Skin epidermis (tissue), 12 donors: ENCODE results near the gene TCEAL3.
"Not testable (repeated sequence)": the region's sequence is repeated elsewhere in the genome, so short reads cannot be mapped to it uniquely, and the experiment has no call there.

Source experiments
- H3K27ac ChIP-seq, 21 experiments: fragments of 200-600 bp; sonication (generic) in 11 of 21; one replicate each; pipeline ENCODE4 v1.5.0; 2020; ENCODE audit warnings: mild to moderate bottlenecking in 3 of 21, inconsistent platforms in 2 of 21, moderate library complexity in 2 of 21
- H3K4me3 ChIP-seq, 7 experiments: fragments of 200-600 bp; sonication (generic) in 2 of 7; one replicate each; pipeline ENCODE4 v1.5.0; 2020; ENCODE audit warnings: inconsistent platforms in 2 of 7, mild to moderate bottlenecking in 2 of 7, moderate library complexity in 1 of 7

Gene TCEAL3, protein sequence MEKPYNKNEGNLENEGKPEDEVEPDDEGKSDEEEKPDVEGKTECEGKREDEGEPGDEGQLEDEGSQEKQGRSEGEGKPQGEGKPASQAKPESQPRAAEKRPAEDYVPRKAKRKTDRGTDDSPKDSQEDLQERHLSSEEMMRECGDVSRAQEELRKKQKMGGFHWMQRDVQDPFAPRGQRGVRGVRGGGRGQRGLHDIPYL

GRCh38 chrX:103607364-103608305, at the start of gene TCEAL3:
TSS of gene TCEAL3 (plus strand) at chrX:103607963. CDS start at chrX:103609065, 1,102 bp downstream.
- Histone ChIP-seq H3K4me3 (peak within 1 kb of the TSS; percentile 43 to 68 (median 59)), H3K27ac (peak within 1 kb of the TSS; percentile 26 to 94 (median 83))

GRCh38 chrX:103560256-103560655, 47.5 kb upstream of the TCEAL3 start:
- no peak overlapping the region for H3K27ac ChIP-seq
- no peak overlapping the region for H3K4me3 ChIP-seq

- Histone ChIP-seq H3K4me3 (no peak overlapping the region), H3K27ac (no peak overlapping the region)
Observed at GRCh38 chrX:103562801-103563200, 45.0 kb upstream of the TCEAL3 start.

DNA sequence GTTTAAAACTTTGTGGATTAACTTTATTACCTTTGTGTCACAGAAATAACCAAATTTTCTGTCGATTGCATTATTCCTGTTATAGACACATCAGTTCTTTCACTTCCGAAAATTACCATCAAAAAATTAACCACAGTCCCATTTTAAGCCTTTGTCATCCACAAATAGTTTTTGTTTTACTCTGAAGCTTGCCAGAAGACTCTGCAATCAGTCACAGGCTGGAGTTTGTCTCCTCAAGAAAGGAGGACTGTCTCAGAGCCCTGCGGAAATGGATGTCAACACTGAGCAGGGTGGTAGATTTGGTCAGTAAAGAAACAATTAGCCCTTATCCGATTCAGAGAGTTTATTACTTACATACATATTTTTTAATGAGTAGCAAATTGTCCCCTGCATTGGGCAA, 42.6 kb upstream of the TCEAL3 start:
- no peak overlapping the region for H3K27ac ChIP-seq
- no peak overlapping the region for H3K4me3 ChIP-seq

DNA sequence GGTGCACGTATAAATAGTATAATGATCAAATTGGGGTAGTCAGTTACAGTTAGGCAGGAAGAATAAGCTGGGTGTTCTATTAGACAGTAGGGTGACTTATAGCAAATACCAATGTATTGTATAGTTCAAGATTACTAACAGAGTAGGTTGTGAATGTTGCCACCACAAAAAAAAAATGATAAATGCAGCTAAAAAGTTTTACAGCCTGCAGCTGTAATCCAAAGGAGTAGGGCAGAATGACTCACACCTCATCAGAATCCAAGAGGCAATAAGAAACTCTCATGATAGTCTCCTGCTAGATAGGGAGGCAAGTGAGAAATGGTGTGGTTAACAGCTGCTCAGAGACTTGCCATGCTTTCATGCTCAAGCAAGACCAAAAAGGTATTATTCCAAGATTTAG, 42.0 kb upstream of the TCEAL3 start:
- Histone ChIP-seq H3K27ac (no peak overlapping the region), H3K4me3 (no peak overlapping the region)

DNA sequence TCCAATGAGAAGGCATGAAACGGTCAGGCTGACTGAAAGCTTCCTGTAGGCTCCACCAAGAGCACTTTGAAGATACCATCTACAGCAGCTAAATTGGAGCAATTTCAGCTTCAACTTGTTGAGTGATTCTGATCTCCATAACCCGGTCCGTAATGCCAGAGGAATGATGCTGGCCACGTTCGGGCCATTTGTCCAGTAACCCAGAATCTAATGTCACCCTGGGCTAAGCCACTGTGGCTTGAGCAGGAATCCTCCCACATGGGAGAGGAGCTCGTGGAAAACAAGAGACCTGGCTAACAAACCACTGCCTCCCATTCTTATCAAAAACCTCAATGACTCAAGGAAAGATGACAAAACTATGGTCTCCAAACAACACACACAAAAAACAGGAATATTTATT, 36.6 kb upstream of the TCEAL3 start:
- Histone ChIP-seq H3K27ac (no peak overlapping the region), H3K4me3 (no peak overlapping the region)

- H3K27ac ChIP-seq = no peak overlapping the region
- no peak overlapping the region for H3K4me3 ChIP-seq
Observed at GRCh38 chrX:103571726-103572125, 36.0 kb upstream of the TCEAL3 start.

DNA sequence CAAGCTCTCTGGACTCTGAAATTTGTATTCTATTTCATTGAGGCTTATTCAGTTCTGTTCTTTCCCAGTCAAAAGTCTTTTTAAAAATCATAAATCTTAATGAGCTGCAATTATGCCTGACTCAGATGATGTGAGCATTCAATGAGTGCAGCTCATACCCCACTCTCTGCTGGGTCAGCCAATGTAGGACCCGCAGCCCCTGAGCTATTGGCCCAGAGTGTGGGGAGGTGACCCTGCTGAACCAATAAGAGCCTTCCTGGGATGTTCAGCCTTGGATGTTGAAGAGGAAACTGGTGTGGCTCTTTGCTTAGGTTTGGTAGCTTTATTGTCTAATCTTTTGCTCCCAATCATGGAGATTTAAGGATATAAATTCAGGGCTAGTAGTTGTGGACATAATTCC, 34.6 kb upstream of the TCEAL3 start:
- Histone ChIP-seq H3K4me3 (no peak overlapping the region), H3K27ac (no peak overlapping the region)

DNA sequence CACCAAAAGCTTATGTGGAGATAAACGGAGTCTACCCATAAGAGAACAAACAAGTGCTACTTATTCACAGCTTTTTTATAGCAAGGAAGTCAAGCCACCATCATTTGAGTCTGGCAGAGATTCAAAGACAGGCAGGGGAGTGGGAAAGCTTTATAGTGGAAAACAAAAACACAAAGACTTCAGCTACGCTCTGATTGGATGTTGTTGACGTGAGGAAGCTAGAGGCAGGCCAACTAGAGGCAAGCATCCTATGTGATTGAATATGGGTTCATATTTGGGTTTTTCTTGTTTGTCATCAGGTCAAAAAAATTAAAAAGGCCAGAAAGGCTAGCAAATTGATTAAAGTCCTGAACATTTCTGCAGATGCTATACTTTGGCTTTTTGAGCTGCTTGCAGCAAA, 23.2 kb upstream of the TCEAL3 start:
- Histone ChIP-seq H3K27ac (peak overlapping the region in 1 of 21 experiments; percentile 85), H3K4me3 (no peak overlapping the region)

- H3K27ac ChIP-seq = peak within 1 kb of the TSS; percentile 22 to 90 (median 82)
- H3K4me3 ChIP-seq = peak within 1 kb of the TSS; percentile 46 to 70 (median 60)
Observed at GRCh38 chrX:103585411-103586313, 22.1 kb upstream of the TCEAL3 start, which contains the start of gene TCEAL4. TSS of gene TCEAL4 (plus strand) at chrX:103585515. CDS start at chrX:103586676, 1,161 bp downstream.

DNA sequence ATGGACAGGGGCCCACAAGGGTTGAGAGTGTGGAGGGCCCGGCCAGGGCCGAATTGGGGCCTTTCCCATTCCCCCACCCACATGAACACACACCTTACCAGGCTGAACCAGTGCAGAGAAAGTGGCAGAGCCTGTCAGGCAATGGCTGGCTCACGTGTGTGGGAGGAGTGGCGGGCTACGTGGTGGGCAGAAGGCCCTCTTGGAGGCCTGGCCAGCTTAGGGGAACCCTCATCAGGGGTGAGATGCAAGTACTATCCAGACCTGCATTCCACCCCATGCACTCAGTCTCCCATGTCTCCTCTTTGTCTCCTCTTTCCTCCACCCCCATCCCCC, 21.5 kb upstream of the TCEAL3 start:
- H3K27ac ChIP-seq = peak overlapping the region in 18 of 21 experiments; percentile 57 to 90 (median 83)
- peak overlapping the region; percentile 46 to 70 (median 60) for H3K4me3 ChIP-seq

- Histone ChIP-seq H3K27ac (peak overlapping the region in 9 of 21 experiments; percentile 75 to 90 (median 84)), H3K4me3 (peak overlapping the region in 2 of 7 experiments; percentile 59 to 65)
Observed at GRCh38 chrX:103586659-103587058, 21.1 kb upstream of the TCEAL3 start.

- H3K27ac ChIP-seq = not testable (repeated sequence)
Observed at GRCh38 chrX:103592295-103592694, 15.5 kb upstream of the TCEAL3 start.

DNA sequence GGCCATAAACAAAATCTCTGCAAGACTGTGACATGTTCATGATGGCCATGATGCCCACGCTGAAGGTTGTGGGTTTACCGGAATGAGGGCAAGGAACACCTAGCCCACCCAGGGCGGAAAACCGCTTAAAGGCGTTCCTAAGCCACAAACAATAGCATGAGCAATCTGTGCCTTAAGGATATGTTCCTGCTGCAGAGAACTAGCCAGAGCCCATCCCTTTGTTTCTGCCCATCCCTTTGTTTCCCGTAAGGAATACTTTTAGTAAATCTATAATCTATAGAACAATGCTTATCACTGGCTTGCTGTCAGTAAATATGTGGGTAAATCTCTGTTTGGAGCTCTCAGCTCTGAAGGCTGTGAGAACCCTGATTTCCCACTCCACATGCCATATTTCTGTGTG, 12.6 kb upstream of the TCEAL3 start:
- H3K27ac ChIP-seq, H3K4me3 ChIP-seq: not testable (repeated sequence)

More at GRCh38 chrX:103592295-103592694, 15.5 kb upstream of the TCEAL3 start:
- H3K4me3 ChIP-seq = not testable (repeated sequence)

- Histone ChIP-seq H3K27ac (peak overlapping the region; percentile 26 to 94 (median 83)), H3K4me3 (peak overlapping the region; percentile 43 to 68 (median 59))
Observed at GRCh38 chrX:103608306-103608963, 672 bp downstream of the TCEAL3 start.

DNA sequence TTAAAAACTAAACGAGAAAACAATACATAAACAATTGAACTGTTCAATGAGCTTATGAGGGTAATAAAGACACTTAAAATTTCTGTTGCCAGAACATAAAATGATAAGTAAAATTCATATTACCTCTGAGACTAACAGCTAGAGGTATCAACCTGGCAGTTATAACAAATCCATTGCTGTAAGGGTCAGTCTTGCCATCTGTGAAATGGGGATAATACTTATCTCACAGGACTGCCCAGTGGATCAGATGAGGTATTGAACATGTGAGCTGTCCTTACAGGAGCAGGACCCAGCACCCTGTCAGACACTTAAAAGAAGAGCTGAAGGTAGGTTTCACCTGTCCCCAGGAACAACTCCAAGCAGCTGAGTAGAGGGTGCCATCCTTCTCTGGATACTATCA, 2.5 kb downstream of the TCEAL3 start:
- H3K27ac ChIP-seq = no peak overlapping the region
- no peak overlapping the region for H3K4me3 ChIP-seq

- no peak overlapping the region for H3K27ac ChIP-seq
- no peak overlapping the region for H3K4me3 ChIP-seq
Observed at GRCh38 chrX:103613362-103613890, 5.7 kb downstream of the TCEAL3 start.

- no peak overlapping the region for H3K27ac ChIP-seq
- H3K4me3 ChIP-seq = no peak overlapping the region
Observed at GRCh38 chrX:103614999-103615398, 7.2 kb downstream of the TCEAL3 start.

DNA sequence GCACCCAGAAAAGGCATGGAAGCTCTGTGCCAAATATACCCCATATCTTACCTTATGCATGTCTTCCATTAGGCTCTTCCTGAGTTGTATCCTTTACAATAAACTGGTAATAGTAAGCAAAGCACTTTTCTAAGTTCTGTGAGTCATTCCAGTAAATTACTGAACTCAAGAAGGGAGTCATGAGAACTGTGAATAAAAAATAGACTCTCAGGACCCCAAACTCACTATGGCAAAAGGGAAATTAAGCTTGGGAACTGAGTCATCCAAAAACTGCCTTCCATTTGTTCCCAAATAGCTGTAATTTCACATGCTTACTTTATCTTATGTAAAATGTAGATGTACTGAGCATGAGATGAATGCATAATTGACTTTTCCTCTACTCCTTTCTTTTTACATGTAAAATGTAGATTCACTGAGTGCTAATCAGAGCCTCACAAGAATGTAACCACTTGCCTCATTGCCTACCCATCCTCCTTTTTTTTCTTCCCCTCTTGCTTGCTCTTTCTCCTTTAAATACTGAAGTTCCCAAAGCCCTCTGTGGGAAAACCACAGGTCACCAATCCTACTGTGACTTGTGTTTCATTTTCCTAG, 8.1 kb downstream of the TCEAL3 start:
- no peak overlapping the region for H3K27ac ChIP-seq
- no peak overlapping the region for H3K4me3 ChIP-seq
